Measurements from ENCODE around the gene CDKN3.
"Not testable (repeated sequence)": the region's sequence is repeated elsewhere in the genome, so short reads cannot be mapped to it uniquely, and the experiment has no call there.

Gene CDKN3

DNA sequence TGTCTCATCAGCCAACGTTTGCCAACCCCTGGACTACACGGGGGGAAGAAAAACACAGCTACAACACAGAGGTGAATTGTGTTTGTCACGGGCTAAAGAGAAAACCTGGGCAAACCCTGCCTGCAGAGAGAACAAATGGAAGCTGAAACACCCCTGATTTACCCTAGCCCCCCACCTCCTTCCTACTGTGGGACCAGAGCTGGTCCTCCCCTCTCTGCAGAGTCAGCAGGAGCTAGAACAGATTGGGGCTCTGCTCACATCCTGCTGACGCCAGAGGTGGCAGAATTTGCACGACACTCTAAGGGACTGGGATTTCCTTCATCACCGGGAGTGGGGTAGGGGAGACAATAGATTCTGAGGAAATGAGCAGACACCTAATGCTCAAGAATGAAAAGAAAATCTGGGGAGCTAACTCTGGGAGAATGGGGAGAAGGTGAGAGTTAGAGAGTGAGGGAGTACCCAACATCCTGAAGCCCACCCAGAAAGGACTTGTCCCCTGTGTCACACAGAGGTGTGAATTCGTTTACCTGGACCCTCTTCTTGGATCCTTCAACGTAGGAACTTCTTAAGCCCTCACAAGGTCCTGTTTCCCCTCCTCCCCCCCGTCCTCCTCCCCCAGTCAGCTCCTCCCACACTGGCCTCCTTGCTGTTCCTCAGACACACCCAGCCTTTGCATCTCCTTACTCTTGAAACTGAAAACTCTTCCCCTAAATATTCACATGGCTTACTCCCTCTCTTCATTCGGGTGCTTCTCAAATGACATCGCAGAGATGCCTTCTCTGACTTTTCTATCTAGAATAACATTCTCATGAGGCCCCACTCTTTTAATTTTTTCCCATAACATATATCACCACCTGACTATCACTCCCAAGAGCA, 26.2 kb upstream of the CDKN3 start:
- no peak for DNase-seq (ENCODE audit: low read depth in 3 of 3)

DNA sequence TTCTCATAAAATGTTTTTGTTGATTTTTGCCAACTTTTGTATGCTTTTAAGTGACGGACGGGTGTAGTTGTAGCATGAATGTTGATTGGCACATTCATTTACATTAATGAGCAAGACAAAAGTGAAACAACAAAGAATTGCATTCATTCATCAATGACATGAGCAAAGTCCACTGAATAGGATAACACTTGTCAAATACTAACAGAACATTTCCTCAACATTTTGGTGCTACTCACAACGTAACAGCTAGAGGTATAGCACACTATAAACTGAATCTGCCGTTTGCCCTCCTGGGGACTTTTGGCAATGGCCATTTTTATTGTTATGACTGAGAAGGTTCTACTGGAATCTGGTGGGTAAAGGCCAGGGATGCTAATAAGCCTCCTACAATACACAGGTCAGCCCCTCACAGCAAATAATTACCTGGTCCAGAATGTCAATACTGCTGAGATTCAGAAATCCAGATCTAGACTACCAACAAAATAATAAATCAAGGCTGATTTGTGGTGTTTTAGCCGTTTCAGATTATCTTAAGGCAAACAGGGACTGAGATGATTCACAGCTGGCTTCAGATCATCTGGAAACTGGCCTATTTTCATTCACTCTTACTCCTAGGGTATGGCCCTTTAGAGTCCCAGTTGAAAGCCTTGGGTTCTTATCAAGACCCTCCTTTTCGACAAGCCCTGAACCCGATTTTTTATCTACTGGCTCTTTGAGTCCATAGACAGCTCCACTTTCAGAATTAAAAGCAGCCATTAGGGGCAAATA, 22.5 kb upstream of the CDKN3 start:
- DNase-seq (ENCODE audit: low read depth in 3 of 3), result no peak

DNA sequence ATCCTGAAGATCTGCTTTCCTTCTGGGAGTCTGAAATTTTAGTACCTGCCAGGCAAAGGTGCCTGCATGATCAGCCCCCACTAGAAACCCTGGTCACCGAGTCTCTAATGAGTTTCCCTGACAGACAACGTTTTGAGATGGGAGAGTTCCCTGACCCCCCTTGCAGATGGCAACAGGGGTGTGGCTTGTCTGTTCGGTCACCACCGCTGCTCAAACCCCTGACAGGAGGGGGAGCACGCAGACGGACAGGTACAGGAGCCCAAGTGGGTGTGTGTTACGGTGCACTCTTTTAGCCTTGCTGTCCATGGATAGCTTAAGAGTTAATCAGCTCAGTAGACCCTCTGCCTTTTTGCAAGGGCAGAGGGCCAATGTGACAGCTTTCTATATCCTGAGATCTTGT, 19.3 kb upstream of the CDKN3 start:
- no peak for DNase-seq (ENCODE audit: low read depth in 3 of 3)

DNA sequence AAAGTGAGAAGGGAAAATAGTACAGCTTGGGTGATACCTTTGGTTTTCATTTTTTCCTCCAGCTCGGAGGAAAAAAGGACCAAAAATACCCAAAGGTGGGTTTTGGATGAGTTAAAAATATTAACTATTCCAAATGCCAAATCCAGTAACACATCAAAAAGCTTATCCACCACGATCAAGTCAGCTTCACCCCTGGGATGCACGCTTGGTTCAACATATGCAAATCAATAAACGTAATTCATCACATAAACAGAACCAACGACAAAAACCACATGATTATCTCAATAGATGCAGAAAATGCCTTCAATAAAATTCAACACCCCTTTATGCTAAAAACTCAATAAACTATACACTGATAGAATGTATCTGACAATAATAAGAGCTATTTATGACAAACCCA, 17.9 kb upstream of the CDKN3 start:
- not testable (repeated sequence) for DNase-seq (ENCODE audit: low read depth in 3 of 3)

DNA sequence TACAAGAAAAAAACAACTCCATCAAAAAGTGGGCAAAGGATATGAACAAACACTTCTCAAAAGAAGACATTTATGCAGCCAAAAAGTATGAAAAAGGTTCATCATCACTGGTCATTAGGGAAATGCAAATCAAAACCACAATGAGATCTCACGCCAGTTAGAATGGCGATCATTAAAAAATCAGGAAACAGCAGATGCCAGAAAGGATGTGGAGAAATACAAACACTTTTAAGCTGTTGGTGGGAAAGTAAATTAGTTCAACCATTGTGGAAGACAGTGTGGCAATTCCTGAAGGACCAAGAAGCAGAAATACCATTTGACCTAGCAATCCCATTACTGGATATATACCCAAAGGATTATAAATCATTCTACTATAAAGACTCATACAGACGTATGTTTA, 16.2 kb upstream of the CDKN3 start:
- DNase-seq (ENCODE audit: low read depth in 3 of 3), result not testable (repeated sequence)

DNA sequence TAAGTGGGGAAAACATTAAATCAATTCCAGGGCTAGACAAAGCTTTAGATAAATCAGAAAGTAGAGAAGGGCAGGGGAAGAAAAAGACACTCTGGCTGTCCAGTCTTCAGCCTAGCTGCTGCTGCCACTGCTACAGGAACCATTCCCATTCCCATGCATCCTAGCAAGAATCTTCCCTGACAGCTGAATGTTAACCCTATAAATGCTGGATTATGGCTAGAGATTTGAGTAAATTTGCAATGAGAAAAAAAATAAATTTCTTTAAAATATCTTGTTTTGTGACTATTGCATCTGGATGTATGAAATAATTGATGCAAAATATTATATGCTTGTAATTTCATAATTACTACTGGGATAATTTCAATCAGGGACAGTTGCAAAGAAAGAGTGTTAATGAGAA, 15.0 kb upstream of the CDKN3 start:
- no peak for DNase-seq (ENCODE audit: low read depth in 3 of 3)

DNA sequence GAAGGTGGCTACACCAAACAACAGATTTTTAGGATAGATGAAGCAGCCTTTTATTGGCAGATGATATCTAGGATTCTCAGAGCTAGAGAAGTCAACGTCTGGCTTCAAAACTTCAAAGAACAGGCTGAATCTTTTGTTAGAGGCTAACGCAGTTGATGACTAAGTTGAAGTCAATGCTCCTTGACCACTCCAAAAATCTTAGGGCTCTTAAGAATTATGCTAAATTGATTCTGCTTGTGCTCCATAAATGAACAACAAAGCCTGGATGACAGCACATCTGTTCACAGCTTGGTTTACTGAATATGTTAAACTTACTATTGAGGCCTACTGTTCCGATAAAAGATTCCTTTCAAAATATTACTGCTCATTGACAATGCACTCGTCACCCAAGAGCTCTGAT, 13.0 kb upstream of the CDKN3 start:
- no peak for DNase-seq (ENCODE audit: low read depth in 3 of 3)

DNA sequence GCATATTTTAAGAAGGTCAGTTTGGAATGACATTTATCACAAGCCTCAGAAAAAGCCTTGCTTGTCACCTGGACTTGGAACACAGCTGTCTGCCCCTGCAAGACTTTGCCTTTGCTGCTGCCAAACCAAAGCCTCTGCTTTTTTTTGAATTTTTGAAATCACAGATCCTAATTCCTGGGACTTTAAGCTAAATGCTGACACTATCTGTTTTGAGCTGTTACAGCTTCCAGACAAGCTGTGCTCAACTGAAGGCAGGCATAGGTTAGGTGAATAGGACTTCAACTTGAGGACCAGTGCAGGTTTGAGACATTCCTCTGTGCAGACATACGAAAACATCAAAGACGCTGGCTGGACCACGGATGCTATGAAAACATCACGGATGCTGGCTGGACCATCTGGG, 11.3 kb upstream of the CDKN3 start:
- DNase-seq (ENCODE audit: low read depth in 3 of 3), result no peak

DNA sequence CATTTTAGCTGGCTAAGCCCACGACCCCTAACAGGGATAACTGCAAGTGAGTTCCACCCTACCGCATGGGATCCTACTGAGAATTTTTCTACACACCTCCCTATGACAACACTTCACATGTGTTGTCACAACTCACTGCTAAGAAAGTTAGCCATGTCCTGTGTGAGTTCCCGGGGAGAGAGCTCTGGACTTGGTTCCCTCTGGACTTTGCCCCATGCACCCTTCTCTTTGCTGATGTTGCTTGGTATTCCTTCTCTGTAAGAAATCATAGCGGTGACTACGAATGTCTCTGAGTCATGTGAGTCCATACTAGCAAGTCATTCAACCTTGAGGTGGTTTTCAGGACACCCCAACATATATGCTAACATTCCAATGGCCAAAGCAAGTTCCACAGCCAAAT, 9.5 kb upstream of the CDKN3 start:
- no peak for DNase-seq (ENCODE audit: low read depth in 3 of 3)

DNA sequence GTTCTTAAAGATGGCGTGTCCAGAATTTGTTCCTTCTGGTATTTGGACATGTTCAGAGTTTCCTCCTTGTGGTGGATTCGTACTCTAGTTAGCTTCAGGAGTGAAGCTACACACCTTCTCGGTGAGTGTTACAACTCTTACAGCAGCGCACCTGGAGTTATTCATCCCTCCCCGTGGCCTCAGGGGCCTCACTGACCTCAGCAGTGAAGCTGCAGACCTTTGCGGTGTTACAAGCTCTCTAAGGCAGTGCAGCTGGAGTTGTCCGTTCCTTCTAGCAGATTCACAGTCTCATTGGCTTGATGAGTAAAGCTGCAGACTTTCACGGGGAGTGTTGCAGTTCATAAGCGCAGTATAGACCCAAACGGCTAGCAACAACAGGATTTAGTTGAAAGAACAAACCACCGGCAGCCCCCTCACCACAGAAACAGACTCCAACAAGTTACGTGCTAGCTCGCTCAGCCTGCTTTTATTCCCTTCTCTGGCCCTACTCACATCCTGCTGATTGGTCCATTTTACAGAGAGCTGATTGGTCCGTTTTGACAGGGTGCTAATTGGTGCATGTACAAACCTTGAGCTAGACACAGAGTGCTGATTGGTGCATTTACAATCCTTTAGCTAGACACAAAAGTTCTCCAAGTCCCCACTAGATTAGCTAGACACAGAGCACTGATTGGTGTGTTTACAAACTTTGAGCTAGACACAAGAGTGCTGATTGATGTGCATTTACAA, 4.5 kb upstream of the CDKN3 start:
- no peak for DNase-seq (ENCODE audit: low read depth in 3 of 3)

DNA sequence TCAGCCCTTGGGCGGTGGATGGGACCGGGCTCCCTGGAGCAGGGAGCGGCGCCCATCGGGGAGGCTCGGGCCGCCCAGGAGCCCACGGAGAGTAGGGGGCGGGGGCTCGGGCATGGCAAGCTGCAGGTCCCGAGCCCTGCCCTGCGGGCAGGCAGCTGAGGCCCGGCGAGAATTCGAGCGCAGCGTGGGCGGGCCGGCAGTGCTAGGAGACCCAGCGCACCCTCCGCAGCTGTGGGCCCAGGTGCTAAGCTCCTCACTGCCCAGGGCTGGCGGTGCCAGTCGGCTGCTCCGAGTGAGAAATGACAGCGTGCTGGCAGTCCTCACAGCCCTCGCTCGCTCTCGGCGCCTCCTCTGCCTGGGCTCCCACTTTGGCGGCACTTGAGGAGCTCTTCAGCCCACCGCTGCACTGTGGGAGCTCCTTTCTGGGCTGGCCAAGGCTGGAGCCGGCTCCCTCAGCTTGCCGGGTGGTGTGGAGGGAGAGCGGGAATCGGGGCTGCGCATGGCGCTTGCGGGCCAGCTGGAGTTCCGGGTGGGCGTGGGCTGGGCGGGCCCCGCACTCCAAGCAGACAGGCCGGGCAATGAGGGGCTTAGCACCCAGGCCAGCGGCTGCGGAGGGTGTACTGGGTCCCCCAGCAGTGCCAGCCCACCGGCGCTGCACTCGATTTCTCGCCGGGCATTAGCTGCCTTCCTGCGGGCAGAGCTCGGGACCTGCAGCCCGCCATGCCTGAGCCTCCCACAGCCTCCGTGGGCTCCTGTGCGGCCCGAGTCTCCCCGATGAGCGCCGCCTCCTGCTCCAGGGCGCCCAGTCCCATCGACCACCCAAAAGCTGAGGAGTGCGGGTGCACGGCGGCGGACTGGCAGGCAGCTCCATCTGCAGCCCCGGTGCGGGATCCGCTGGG, 3.6 kb upstream of the CDKN3 start:
- not testable (repeated sequence) for DNase-seq (ENCODE audit: low read depth in 3 of 3)

DNA sequence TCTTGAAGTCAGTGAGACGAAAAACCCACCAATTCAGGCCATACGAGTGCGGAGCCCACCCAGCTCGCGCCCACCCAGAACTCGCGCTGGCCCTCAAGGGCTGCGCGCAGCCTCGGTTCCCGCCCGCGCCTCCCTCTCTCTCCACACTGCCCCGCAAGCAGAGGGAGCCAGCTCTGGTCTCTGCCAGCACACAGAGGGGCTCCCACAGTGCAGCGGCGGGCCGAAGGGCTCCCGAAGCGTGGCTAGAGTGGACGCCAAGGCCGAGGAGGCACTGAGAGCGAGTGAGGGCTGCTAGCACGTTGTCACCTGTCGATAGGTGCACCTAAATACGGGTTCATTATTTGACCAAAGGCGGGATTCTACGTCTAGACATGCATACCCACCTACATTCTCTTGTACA, 2.2 kb upstream of the CDKN3 start:
- no peak for DNase-seq (ENCODE audit: low read depth in 3 of 3)

DNA sequence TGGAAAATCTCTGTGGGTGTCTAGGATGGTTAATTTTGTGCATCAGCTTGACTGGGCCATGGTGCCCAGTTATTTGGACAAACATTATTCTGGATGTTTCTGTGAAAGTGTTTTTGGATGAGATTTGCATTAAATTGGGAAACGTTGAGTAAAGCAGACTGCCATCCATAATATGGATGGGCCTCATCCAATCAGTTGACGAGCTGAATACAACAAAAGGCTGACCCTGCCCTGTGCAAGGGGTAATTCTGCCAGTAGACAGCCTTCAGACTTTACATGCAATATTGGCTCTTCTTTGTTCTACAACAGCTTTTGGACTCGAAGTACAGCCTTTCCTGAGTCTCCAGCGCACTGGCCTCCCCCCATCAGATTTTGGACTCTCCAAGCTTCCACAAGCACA, 1.5 kb upstream of the CDKN3 start:
- no peak for DNase-seq (ENCODE audit: low read depth in 3 of 3)

DNA sequence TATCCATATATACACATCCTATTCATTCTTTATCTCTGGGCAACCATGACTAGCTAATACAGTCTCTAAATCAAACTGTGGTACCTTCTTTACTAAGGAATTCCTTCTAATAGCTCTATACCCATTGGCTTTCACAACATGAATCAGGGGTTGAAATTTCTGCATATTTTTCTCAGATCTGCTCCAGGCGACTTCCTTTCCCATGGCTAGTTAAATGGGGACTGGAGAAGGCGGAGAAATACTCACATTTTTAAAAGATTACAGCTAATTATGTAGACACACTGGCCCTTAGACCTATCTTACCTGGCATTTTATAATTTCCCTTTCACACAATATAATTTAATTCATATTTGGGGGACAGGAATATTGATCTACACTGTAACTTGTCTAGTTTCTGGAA, 1.1 kb upstream of the CDKN3 start:
- no peak for DNase-seq (ENCODE audit: low read depth in 3 of 3)

DNA sequence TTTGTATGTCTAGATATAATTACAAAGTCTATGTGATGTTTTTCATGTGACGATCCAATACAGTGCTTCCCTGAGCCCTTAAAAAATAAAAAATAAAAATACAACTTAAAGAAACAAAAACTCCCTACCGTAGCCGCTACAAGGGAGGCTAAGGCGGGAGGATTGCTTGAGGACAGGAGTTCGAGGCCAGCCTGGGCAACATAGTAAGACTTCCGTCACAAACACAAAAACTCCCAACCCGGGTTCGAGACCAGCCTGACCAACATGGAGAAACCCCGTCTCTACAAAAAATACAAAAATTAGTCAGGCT, 669 bp upstream of the CDKN3 start:
- peak in 1 of 3 donors; percentile 6 for DNase-seq (ENCODE audit: low read depth in 3 of 3)

DNA sequence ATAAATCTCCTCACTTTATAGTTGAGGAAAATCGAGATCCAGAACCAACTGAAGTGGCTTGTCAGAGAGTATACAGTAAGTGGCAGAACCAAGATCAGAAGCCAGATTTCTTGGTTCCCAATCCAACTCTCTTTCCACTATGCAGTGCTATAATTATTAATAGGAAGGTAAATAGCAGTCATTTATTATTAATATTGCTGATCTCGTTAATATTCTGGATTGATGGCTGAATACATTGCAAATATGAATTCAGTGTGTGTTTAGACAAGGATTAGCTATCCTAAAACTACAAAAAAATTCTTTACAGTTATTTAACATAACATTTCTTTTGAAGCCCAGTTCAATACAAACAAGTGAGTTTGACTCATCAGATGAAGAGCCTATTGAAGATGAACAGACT, 2.8 kb downstream of the CDKN3 start:
- no peak for DNase-seq (ENCODE audit: low read depth in 3 of 3)

DNA sequence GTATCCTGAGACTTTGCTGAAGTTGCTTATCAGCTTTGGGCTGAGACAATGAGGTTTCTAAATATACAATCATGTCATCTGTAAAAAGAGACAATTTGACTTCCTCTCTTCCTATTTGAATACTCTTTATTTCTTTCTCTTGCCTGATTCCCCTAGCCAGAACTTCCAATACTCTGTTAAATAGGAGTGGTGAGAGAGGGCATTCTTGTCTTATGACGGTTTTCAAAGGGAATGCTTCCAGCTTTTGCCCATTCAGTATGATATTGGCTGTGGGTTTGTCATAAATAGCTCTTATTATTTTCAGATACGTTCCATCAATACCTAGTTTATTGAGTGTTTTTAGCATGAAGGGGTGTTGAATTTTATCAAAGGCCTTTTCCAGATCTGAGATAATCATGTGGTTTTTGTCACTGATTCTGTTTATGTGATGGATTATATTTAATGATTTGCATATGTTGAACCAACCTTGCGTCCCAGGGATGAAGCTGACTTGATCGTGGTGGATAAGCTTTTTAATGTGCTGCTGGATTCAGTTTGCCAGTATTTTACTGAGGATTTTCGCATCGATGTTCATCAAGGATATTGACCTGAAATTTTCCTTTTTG, 6.7 kb downstream of the CDKN3 start:
- DNase-seq (ENCODE audit: low read depth in 3 of 3), result not testable (repeated sequence)

DNA sequence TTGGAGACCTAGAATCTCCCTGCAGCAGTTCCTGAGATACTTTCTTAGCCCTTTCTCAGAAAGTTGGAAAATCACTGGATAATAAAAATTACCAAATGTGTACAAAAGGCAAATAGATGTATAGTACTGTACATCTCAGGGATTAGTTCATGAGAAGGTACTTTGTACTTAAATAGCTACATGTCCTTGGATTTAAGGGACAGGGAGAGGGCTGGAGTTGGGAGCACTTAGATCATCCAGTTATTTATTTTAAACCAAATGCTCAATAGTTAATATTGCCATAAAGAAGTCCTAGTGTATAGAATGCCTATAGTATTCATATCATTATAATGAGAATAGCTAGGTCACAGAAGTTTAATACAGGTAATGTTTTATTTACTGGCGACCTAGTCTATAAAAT, 13.4 kb downstream of the CDKN3 start:
- no peak for DNase-seq (ENCODE audit: low read depth in 3 of 3)

DNA sequence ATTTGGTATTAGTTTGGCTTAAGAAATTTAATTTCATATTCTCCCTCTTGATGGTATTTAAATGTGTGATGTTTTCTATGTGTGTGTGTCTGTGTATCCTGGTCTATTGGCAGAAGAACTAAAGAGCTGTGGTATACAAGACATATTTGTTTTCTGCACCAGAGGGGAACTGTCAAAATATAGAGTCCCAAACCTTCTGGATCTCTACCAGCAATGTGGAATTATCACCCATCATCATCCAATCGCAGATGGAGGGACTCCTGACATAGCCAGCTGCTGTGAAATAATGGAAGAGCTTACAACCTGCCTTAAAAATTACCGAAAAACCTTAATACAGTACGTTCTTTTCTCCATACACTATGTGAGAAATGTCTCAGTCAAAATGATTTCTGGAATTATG, 14.6 kb downstream of the CDKN3 start:
- DNase-seq (ENCODE audit: low read depth in 3 of 3), result no peak

DNA sequence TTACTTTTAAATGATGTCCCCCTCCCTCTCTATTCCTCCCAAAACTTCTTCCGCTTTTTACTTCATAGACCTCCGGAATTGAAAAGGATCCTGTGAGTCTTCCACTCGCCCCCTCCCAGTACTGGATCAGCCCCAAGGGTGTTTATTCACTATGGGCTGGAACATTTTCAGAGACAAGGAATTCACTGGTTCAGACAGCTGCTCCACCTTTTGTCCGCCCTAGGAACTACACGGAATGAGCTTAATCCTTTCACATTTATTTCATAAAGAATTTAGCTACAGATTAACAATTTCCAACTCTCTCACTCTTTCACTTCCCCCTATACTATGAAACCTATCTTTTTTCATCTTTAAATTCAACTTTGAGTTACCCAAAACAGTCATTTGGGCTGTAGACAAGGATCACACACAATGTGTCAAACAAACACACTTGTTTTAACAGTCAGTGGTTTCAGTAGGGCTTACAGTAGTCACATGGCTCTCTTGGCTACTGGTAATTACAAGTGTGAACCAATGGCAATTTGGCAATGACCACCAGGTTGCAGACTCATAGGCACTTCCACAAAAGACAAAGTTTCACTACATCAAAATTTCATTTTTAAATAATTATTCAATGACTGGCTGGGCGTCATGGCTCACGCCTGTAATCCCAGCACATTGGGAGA, 23.8 kb downstream of the CDKN3 start:
- DNase-seq (ENCODE audit: low read depth in 3 of 3), result no peak

DNA sequence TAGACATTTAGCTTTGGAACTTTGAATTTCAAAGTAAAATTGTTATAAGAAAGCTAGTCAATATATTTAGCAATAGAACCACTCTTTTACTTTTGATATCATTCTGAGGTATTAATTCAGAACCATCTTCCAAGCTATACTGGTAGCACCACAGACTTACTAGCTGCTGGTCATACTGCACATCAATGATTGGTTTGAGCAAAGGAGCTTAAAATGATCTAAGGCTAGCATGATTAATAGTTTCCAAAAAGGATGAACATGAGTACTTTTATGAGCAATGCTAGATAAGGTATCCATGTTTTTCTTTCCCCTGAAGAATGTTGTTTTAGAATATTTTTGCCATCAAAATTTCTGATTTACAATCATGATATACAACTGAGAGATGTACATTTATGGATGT, 27.2 kb downstream of the CDKN3 start:
- no peak for DNase-seq (ENCODE audit: low read depth in 3 of 3)
